LHCN-M2 (cell line): ENCODE data around the gene OR2W3. TPM values are rescaled to one million over a fixed set of nuclear protein-coding genes. Genes with fewer than 3 reads are reported as not detected.
A peak's percentile ranks its signal among the peaks of the same experiment; 100 is the strongest.

ENCODE experiments used
- DNase-seq: peaks from one replicate; pipeline ENCODE4 v3.0.0-alpha.2; 2012; ENCODE audit warnings: low read depth
- polyA plus RNA-seq: library from polyadenylated mRNA; unstranded; fragments of >200 nt; gene quantifications from one replicate; pipeline ENCODE4 v1.2.1, GENCODE V29; 2012; ENCODE audit warnings: missing spikeins
- total RNA-seq: library from RNA; depleted of rRNA; stranded (reverse); fragments of >200 nt; gene quantifications from 2 replicates; pipeline ENCODE4 v1.2.3, GENCODE V29; 2014; rRNA removed

Gene OR2W3
- total RNA-seq = not detected in 2 replicates
- not detected for polyA plus RNA-seq

DNA sequence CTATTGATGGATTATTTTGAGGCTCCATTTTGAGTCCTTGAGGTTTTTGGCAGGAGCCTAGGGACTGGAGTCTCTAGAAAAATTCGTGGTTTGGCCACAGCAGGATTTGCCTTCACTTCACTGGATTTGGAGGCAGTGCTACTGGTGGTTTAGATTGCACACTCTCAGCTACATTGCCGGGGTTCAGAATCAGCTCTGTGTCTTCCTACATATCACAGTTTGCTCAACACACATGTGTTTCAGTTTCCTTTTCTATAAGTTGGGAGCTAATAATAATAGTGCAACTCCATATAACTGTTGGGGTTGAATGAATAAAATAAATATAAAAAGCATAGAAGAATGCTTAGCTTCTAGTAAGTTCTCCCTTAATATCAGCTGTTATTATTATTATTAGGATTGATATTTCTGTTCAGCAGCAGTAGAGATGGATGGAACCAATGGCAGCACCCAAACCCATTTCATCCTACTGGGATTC is at the start of gene OR2W3:
Gene OR2W3, plus strand, starts transcription at position 425 of the 475 bp plus-strand sequence. Its CDS starts 0 bp downstream, at position 425.
- DNase-seq = no peak

- no peak for DNase-seq
Observed at GRCh38 chr1:247845693-247846017, 49.7 kb upstream of the OR2W3 start.

GRCh38 chr1:247848346-247848745 is 47.0 kb upstream of the OR2W3 start:
- no peak for DNase-seq

GRCh38 chr1:247849616-247850015 is 45.8 kb upstream of the OR2W3 start:
- DNase-seq = no peak

DNA sequence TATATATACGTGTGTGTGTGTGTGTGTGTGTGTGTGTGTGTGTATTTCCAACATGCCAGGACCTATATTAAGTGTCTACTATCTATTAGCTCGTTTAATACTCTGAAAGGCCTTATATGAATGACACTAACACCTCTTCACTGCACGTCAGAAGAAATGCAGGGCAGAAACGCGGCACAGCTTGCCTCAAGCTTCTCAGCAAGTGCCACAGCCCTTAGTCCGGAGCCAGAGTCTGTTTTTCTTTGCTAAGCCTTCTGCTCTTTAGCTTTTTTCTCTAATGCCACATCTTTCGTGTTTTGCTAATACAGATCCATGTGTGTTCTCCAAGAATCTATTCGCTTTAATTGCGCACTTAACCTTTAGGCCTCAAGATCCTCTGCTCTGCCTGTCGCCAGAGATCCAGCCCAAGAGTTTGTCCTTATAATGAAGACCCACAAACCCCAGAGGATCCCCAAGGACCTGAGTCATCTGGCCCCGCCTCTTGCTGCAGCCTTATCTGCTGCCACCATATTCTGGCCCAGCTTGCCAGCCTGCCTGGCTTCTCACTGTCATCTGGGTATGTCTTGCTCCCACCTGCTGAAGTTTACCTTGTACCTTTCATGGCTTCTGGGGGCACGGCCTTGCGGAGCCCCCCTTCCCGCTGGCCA is 40.4 kb upstream of the OR2W3 start:
- no peak for DNase-seq

DNA sequence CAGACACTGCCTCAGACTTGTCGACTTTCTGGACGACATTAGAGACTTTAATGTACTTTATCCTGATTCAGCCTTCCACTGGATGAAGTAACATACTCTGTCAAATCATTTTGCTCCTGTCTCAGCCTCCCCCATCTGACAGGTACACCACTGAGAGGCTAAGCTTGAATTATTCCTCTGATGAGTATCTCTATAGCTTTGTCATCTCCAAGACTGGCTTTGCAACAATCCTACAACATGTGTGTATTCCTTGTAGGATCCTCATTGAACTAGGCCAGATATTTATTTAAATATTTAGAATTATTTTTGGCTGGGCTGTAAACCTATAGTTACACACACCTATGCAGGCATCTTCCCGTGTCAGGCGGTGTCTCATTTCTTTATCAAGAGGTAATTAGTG is 39.5 kb upstream of the OR2W3 start:
- DNase-seq = no peak

DNA sequence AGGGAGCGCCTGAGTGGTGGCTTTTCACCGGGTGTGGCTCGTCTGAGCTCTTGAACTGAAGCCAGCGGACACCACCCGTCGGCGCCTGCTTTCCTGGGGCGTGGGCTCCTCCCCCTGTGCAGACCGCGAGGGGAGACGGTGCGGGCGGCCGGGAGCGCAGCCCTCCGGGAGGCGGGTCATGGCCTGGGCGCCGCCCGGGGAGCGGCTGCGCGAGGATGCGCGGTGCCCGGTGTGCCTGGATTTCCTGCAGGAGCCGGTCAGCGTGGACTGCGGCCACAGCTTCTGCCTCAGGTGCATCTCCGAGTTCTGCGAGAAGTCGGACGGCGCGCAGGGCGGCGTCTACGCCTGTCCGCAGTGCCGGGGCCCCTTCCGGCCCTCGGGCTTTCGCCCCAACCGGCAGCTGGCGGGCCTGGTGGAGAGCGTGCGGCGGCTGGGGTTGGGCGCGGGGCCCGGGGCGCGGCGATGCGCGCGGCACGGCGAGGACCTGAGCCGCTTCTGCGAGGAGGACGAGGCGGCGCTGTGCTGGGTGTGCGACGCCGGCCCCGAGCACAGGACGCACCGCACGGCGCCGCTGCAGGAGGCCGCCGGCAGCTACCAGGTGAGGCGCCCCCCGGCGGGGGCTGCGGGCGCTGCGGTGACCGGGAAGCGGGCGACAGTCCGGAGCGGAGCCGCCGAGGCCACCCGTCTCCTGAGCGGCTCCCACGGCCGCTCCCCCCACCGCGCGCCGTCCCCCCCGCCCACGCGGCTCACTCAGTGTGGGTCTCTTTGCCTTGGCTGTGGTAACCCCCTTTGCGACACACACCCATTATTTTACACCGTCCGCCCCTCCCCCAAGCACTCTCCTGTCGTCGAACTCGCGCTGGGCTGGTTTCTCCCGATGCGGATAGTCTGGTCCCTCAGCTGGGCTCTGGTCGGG is 38.1 kb upstream of the OR2W3 start, which contains the start of gene TRIM58:
Gene TRIM58, plus strand, starts transcription at position 119 of the 916 bp plus-strand sequence. Its CDS starts 60 bp downstream, at position 179.
- DNase-seq = no peak

DNA sequence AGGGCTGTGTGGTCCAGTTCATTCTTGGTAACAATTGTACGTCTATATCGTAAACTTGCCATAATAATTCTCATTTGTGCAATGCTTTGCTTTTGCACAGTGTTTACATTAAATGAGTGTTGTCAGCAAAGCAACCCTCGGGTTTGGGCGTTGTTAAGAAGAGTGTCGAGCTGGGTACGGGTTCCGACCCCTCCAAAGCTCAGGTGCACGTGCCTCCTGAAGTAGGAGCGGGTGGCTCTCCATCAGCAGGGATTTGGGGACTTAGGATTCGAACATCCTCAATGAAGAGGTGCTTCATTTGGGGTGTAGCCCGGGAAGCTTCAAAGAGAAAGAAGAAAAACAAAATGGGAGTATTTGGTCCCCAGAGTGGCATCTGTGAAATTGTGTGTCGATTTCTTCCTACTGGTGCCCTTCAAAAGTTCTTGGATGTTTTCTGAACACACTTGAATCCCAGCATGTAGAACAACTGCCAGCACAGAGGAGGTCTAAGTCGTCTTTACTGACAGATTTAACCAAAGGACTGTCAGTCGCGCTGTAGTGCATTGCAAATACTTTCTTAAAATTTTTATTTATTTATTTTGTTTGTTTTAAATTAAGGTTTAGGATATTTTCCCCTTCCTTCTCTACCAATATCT is 37.3 kb upstream of the OR2W3 start:
- no peak for DNase-seq

DNA sequence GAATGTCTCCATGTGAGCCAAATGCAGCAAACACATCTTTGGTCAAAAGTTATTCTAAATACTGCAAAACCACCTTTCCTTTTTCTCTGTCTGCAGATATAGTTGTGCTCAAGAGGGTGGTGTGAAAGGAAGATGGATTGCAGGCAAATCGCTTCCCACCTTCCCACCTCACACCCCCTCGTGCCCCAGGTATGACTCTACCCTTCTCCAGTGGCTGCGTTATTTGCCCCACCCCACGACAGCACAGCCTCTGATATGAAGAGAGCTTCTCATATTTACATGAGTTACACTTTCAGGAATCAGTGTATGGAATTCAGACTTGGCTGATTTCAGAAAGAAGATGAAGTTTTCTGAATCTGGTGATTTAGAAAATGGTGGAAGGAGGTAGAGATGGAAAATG is 32.6 kb upstream of the OR2W3 start:
- DNase-seq = no peak

- no peak for DNase-seq
Observed at GRCh38 chr1:247864644-247865043, 30.7 kb upstream of the OR2W3 start.

- DNase-seq = no peak
Observed at GRCh38 chr1:247865416-247865815, 30.0 kb upstream of the OR2W3 start.

DNA sequence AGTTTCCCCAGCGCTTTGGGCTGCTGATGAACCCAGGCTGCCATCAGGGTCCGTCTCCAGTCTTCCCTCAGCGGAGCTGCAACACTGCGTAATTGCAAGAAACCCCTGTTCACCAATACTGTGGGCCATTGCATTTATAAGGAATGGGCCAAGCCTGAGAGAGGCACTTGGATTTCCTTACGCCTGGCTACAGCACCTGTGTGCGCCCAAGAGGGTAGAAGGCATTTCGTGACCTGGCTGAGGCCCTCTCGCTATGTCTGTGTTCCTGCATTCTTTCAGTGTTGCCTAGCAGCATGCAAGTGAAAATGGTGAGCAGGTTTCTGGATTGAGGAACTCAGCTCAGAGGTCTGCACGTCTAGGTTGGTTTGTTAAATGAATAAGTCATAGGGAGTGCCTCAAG is 12.0 kb upstream of the OR2W3 start:
- no peak for DNase-seq

- DNase-seq = no peak
Observed at GRCh38 chr1:247884797-247885413, 10.5 kb upstream of the OR2W3 start.

GRCh38 chr1:247895976-247896375 is 589 bp downstream of the OR2W3 start:
- no peak for DNase-seq

DNA sequence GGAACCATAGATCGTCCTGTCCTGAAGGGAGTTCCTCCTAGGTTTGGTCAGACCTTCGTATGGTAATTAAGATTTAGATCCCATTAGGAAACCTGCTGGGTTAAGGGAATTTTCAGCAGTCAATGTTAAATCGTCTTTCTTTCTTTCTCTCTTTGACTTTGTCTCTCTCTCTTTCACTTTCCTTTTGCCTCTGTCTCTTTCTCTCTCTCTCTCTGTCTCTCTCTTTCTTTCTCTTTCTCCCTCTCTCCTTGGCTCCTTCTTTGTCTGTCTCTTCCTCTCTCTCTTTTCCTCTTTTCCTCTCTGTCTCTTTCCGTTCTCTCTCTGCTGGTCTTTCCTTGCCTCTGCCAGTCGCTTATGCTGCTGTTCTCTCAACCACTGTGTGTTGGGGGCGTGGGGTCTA is 8.7 kb downstream of the OR2W3 start:
- no peak for DNase-seq

DNA sequence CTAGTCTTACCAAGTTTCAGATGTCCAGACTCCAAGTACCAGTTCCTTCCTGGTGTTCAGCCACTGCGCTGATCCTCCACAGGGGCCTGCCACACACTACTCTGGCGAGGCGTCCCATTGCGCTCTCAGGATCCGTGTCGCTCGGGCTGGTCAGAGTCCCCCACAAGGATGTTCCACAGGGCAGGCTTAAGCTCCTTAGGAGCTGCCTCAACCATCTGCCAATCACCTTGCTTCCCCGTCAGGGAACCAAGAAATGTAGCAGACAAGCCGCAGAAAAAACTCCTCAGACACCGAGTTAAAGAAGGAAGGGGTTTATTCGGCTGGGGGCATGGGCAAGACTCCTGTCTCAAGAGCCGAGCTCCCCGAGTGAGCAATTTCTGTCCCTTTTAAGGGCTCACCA is 9.8 kb downstream of the OR2W3 start:
- no peak for DNase-seq

DNA sequence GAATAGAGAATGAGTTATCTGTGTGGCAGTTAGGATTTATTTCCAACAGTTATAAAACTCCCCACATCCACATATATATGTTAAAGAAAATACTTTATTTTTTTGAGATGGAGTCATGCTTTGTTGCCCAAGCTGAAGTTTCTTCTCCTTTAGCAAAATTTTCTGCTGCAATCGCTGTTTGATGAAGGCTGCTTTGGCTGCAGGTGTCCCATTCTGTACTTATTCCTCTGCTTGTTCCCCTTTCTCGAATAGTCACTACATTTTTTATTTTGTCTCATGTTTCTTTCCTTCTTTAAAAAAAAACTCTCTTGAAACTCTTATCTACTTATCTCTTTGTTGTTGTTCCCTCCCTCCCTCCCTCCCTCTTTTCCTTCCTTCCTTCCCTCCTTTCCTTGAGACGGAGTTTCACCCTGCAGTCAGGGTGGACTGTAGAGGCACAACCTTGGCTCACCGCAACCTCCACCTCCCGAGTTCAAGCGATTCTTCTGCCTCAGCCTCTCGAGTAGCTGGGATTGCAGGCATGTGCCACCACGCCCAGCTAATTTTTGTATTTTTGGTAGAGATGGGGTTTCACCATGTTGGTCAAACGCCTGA is 10.6 kb downstream of the OR2W3 start:
- no peak for DNase-seq

DNA sequence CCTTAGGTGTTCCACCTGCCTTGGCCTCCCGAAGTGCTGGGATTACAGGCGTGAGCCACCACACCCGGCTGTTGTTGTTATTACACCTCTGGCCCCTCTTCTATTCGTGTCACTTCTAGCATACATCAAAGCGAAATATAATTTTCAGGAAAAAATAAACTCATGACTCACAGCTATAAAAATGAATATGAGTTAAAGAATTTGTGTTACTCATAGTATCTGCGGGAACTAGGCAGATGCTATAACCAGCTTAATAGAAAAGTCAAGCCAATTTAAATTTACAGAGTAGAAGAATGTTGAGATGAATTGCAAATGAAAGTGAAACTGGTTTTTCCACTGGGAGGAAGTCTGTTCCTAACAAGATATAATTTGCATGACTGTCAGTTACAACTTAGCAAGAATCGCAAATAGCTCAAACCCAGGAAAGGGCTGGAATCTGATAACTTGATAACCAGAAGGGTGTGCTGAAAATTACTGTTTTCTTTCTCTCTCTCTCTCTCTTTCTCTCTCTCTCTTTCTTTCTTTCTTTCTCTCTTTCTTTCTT is 11.2 kb downstream of the OR2W3 start:
- peak; percentile 64 for DNase-seq

GRCh38 chr1:247908766-247909165 is 13.4 kb downstream of the OR2W3 start:
- no peak for DNase-seq

DNA sequence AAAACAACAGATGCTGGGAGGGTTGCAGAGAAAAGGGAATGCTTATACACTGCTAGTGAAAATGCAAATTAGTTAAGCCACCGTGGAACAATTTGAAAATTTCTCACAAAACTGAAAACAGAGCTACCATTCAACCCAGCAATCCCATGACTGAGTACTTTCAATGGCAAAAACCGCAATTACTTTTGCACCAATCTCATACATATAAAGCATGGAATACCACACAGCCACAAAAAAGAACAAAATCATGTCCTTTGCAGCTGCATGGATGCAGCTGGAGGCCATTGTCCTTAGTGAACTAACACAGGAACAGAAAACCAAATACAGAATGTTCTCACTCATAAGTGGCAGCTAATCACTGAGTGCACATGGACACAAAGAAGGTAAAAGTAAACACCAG is 18.4 kb downstream of the OR2W3 start:
- DNase-seq = no peak
